Upper lobe of right lung (tissue), 1 donor: Measurements from ENCODE around the gene DPY19L1. TPM values are rescaled to one million over a fixed set of nuclear protein-coding genes. Genes with fewer than 3 reads are reported as not detected.
A peak's percentile ranks its signal among the peaks of the same experiment; 100 is the strongest.
"Not testable (repeated sequence)": the region's sequence is repeated elsewhere in the genome, so short reads cannot be mapped to it uniquely, and the experiment has no call there.

Experiments used
- ATAC-seq: fragments of 200-7000 bp; cut with Tn5 transposase; one replicate; pipeline ENCODE4 v1.9.1; 2020; ENCODE audit warnings: mild to moderate bottlenecking, moderate library complexity
- DNase-seq: peaks from one replicate; pipeline ENCODE4 v3.0.0-alpha.2; 2020
- H3K27ac ChIP-seq: fragments of 200-600 bp; one replicate; pipeline ENCODE4 v1.8.0; 2022
- H3K27me3 ChIP-seq: fragments of 200-600 bp; one replicate; pipeline ENCODE4 v1.8.0; 2022; ENCODE audit warnings: mild to moderate bottlenecking
- H3K36me3 ChIP-seq: fragments of 200-600 bp; one replicate; pipeline ENCODE4 v1.8.0; 2022
- H3K4me1 ChIP-seq: fragments of 200-600 bp; one replicate; pipeline ENCODE4 v1.8.0; 2022
- H3K4me3 ChIP-seq: fragments of 200-600 bp; one replicate; pipeline ENCODE4 v1.8.0; 2022; ENCODE audit warnings: mild to moderate bottlenecking
- H3K9me3 ChIP-seq: fragments of 200-600 bp; one replicate; pipeline ENCODE4 v1.8.0; 2022
- intact Hi-C: fragments of 100-400 bp; cut with DNase I; formaldehyde crosslinking; loops from one replicate; pipeline ENCODE4 v1.11.0; 2022
- total RNA-seq: library from RNA; stranded (reverse); fragmentation: NEBNext Ultra II Directional; extraction: Animal tissue kit (Norgen Biotek cat#: 25700); gene quantifications from one replicate; pipeline ENCODE4 v1.2.1, GENCODE V29; 2021
- TF ChIP-seq, protein P1 (sequence below): fragments of 200-600 bp; IDR thresholded peaks from one replicate; pipeline ENCODE4 v1.8.0; 2022; ENCODE audit warnings: antibody characterized with exemption
- donor health status: DM: no; HTN: yes; CAD: no; lungs with severe emphysema.

Gene DPY19L1
- total RNA-seq, 1 donor from 2014 or later, result 52.0 TPM

DNA sequence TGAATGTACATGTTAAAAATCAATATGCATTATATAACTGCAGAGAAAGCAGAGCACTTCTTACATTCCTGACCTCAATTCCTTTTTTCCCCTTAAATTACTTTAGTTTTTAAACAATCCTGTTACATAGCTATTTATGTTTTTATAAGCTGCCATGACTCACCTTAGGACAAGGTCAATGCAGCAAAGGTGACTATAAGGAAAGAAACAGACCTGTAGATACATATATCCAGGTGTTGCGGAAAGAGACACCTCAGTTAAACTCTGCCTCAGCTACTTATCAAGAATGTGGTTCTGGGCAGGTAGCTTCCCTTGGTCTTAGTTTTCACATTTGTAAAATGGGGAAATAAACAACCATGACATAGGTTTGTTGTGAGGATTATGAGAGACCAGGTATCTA, 105.5 kb downstream of the DPY19L1 start:
- intact Hi-C loops, result no loop called here
- H3K4me1 ChIP-seq, result no peaks in the 10 kb centered on the region
- peaks cover 6% of the 10 kb centered on the region for H3K36me3 ChIP-seq
- no peak overlapping the region for H3K4me3 ChIP-seq
- no peak for ATAC-seq
- no peaks in the 10 kb centered on the region for H3K27me3 ChIP-seq
- no peak for DNase-seq
- no peak overlapping the region for H3K27ac ChIP-seq
- H3K9me3 ChIP-seq, result no peaks in the 10 kb centered on the region
- TF ChIP-seq, protein P1, sequence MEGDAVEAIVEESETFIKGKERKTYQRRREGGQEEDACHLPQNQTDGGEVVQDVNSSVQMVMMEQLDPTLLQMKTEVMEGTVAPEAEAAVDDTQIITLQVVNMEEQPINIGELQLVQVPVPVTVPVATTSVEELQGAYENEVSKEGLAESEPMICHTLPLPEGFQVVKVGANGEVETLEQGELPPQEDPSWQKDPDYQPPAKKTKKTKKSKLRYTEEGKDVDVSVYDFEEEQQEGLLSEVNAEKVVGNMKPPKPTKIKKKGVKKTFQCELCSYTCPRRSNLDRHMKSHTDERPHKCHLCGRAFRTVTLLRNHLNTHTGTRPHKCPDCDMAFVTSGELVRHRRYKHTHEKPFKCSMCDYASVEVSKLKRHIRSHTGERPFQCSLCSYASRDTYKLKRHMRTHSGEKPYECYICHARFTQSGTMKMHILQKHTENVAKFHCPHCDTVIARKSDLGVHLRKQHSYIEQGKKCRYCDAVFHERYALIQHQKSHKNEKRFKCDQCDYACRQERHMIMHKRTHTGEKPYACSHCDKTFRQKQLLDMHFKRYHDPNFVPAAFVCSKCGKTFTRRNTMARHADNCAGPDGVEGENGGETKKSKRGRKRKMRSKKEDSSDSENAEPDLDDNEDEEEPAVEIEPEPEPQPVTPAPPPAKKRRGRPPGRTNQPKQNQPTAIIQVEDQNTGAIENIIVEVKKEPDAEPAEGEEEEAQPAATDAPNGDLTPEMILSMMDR, result no peak

DNA sequence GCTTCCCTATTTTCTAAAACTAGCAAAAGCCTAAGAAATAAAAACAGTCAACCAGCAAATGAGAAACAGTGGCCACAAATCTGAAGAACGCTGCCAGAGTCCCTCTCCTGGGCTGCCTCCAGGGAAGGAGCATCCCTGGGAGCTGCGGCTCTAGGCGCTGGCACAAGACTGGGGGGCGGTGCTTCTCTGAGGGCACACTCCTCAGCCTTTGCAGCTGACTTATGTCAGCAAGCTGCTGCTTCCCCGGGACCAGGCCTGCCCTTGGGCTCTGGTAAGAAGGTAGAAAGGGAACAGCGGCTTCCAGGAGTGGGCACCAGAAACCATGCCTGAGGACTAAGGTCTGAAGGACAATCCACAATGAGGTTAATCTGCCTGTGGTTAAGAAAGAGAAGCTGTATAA, 107.5 kb downstream of the DPY19L1 start:
- ATAC-seq, H3K36me3 ChIP-seq, H3K9me3 ChIP-seq, intact Hi-C loops, DNase-seq, H3K27ac ChIP-seq, H3K27me3 ChIP-seq, H3K4me1 ChIP-seq, H3K4me3 ChIP-seq: not testable (repeated sequence)

DNA sequence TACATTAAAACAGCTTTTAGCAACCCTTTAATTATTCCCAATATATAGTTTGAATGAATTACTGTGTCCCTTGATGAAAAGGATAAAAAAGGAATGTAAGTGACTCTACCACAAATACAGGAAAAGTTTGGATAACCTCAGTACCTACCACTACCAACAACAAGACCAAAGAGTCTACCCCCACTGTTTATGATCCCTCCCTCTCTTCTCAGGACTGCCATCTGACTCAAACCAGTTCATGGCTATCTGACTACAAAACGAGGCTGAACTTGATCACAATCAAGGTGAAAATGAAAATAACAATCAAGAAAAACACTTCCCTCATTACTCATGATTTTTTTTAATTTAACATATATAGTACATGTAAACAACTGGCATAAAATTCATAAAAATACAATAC, 108.7 kb downstream of the DPY19L1 start:
- intact Hi-C loops, result no loop called here
- DNase-seq (no peak), ATAC-seq (no peak)
- no peaks in the 10 kb centered on the region for H3K27me3 ChIP-seq
- peaks cover 6% of the 10 kb centered on the region for H3K36me3 ChIP-seq
- no peak overlapping the region for H3K27ac ChIP-seq
- H3K9me3 ChIP-seq, result no peaks in the 10 kb centered on the region
- no peaks in the 10 kb centered on the region for H3K4me1 ChIP-seq
- TF ChIP-seq, protein P1, result no peak
- H3K4me3 ChIP-seq, result no peak overlapping the region

DNA sequence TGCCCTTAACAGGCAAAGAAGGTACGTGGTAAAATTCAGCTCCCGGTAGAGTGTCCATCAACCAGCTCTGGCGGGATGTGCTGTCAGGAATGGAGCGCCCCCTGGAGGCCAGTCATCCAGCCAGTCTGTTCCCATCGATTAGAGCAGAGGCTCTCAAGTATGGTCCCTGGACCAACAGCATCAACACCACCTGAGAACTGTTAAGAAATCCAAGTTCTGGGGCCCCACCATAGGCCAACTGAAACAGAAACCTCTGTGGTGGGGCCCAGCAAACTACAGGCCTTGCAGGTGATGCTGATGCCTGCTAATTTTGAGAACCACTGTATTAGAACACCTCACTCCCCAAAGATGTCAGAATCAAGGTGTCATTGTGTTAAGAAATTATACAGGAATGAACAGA, 109.2 kb downstream of the DPY19L1 start:
- H3K4me3 ChIP-seq, result no peak overlapping the region
- no peaks in the 10 kb centered on the region for H3K9me3 ChIP-seq
- peak; percentile 78 for DNase-seq
- H3K27me3 ChIP-seq, result no peaks in the 10 kb centered on the region
- TF ChIP-seq, protein P1, result peak; percentile 48
- no peak overlapping the region for H3K27ac ChIP-seq
- intact Hi-C loops, result no loop called here
- peak; percentile 79 for ATAC-seq
- H3K36me3 ChIP-seq, result peaks cover 6% of the 10 kb centered on the region
- no peaks in the 10 kb centered on the region for H3K4me1 ChIP-seq

DNA sequence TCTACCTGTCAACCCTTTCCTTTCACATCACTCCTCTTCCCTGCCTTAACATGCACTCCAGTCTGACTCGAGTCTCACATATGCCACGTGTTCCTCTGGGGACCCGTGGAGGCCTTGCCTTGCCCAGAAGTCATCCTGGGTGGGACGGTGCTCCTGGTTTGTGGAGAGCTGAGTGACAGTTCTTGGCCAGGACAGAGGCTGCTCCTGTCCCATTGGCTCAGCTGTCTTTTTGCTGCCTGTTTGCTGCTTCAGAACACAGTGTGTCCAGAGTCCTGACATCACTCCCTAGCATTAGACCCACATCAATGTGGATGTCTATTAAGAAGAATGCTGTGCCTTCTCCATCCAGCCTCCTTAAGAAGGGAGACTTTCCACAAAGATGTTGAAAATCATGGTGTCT, 116.8 kb downstream of the DPY19L1 start:
- intact Hi-C loops, H3K36me3 ChIP-seq, H3K27me3 ChIP-seq, H3K9me3 ChIP-seq, DNase-seq, H3K4me3 ChIP-seq, H3K27ac ChIP-seq, ATAC-seq, H3K4me1 ChIP-seq: not testable (repeated sequence)

DNA sequence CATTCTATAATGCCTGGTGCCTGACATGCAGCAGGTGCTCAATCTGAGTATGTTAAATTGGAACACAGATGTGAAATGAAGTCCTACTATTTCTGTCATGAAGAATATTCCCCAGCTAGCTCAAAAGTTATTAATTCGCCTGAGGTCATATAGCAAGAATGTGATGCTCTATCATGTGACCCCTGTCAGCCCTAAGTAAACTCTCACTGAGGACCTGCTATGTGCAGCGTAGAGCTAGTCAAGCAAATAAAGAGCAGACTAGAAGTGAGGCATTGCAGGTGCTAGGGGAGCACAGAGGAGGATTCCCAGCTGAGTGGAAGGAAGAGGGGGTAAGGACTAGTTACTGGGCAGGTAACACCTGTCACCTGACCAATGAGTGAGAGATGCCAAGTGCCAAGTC, 118.2 kb downstream of the DPY19L1 start:
- H3K4me3 ChIP-seq, intact Hi-C loops, H3K36me3 ChIP-seq, H3K4me1 ChIP-seq, DNase-seq, H3K27ac ChIP-seq, H3K27me3 ChIP-seq, H3K9me3 ChIP-seq: not testable (repeated sequence)
- ATAC-seq, result peak; percentile 32

DNA sequence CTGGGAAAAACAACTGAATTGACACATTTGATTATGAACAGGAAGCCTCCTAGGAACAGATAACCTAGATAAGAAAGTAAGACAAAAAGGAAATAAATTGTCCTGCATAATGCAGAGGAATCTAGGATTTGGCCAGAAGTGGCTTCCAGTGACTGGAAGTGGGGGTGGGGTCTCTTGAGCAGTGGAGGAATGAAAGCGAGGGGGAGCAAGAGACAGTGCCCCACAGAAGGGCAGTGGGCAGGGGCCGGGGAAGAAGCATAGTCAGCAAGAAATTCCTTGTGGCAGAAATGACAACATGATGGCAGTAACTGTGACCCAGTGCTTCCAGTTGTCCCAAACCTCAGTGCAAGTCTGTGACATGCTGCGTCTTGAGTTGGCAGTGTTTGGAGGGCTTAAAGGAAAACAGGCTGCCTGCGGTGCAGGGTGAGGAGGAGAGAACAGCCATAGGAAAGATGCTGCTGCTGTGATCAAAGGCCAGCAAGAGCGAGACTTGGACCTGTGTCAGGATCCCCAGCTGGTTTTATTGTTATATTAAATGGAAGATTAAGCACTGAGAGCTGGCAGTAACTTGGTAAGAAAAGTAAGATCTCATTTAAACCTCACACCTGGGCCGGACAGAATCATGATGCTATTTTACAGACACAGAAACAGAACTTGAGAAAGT, 119.0 kb downstream of the DPY19L1 start:
- DNase-seq, H3K27ac ChIP-seq, intact Hi-C loops, H3K4me3 ChIP-seq, H3K27me3 ChIP-seq, H3K9me3 ChIP-seq, H3K4me1 ChIP-seq, H3K36me3 ChIP-seq: not testable (repeated sequence)
- peak; percentile 19 for ATAC-seq

DNA sequence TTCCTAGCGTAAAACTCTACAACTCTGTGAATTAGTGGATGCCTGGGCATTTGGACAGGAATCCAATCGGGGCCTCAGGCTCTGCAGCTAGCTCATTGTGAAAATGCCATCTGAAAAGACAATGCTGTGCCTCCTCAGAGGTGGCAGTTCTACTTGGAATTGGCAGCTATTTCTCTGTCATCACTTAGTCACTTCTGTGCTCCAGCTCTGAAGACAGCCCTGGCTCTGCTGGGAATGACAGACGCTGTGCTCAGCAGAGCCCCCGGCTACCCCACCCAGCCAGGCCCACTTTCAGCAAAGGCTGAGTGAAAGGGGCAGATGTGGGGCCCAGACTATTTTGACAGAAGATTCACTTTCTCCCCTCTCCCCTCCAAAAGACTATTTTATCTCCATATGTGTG, 119.8 kb downstream of the DPY19L1 start:
- intact Hi-C loops, H3K4me3 ChIP-seq, H3K4me1 ChIP-seq, DNase-seq, H3K9me3 ChIP-seq, H3K27ac ChIP-seq, H3K36me3 ChIP-seq, ATAC-seq, H3K27me3 ChIP-seq: not testable (repeated sequence)
